ENCODE results near the gene HMCN2. TPM values are rescaled to one million over a fixed set of nuclear protein-coding genes. Genes with fewer than 3 reads are reported as not detected.

HMCN2 gene
- total and polyA plus RNA-seq, 2 donors (not counting 1 experiment from before 2014, with no cell fraction given): 0.01 TPM; not detected in 1

GRCh38 chr9:130441031-130441430 is 175.5 kb downstream of the HMCN2 start:
- no peaks in the 10 kb centered on the region for H3K36me3 ChIP-seq (replicated peaks in 1 of 2; ENCODE audit: control extremely low read depth in 1 of 2, control insufficient read depth in 1 of 2, extremely low read depth in 1 of 2, insufficient read depth in 2 of 2, low read length in 1 of 2)
- POLR2A ChIA-PET: no interaction called here
- H3K4me1 Mint-ChIP-seq: peaks cover 2% of the 10 kb centered on the region
- DNase-seq (no peak), ATAC-seq (ENCODE audit: low read depth) (no peak)
- WGBS (ENCODE audit: insufficient coverage): no CpG with 5 or more reads among the region's 1 CpG
- H3K27me3 Mint-ChIP-seq: peaks cover 32% of the 10 kb centered on the region
- H3K79me2 ChIP-seq (ENCODE audit: control insufficient read depth, insufficient read depth, low read length): no peaks in the 10 kb centered on the region
- H3K9ac ChIP-seq (ENCODE audit: low read length): no peak overlapping the region
- TF ChIP-seq CTCF (IDR thresholded peaks at IDR 0.05) (no peak), EZH2 (IDR thresholded peaks at IDR 0.05; ENCODE audit: borderline replicate concordance, insufficient read depth, low read depth, low read length, poor library complexity, severe bottlenecking) (no peak)
- H3K4me2 ChIP-seq (replicated peaks; ENCODE audit: low read depth, low read length, poor library complexity, severe bottlenecking): no peak overlapping the region
- H2AFZ ChIP-seq (ENCODE audit: insufficient read depth, low read depth, low read length, poor library complexity, severe bottlenecking): no peak overlapping the region
- H3K4me3 ChIP-seq (ENCODE audit: control extremely low read depth in 1 of 5, extremely low read depth in 1 of 5, insufficient read depth in 1 of 5, low read depth in 2 of 5, low read length in 4 of 5): no peak overlapping the region
- peaks cover 0 to 37% (median 6%) of the 10 kb centered on the region in 4 experiments for H3K27me3 ChIP-seq (replicated peaks in 1 of 4; ENCODE audit: control extremely low read depth in 1 of 4, control insufficient read depth in 3 of 4, insufficient read depth in 4 of 4, low read length in 3 of 4)
- H3K9me3 ChIP-seq (ENCODE audit: control extremely low read depth in 1 of 3, control insufficient read depth in 2 of 3, insufficient read depth in 1 of 3, low read length in 2 of 3): peaks cover 0 to 28% (median 9%) of the 10 kb centered on the region in 3 donors
- H3K4me3 Mint-ChIP-seq: no peak overlapping the region
- H3K27ac ChIP-seq (ENCODE audit: low read length in 2 of 2): no peak overlapping the region
- CTCF ChIA-PET: interaction anchor here (1.1 kb wide), 1 partner anchor 205 kb away, joined by 3 read pairs; no protein-coding TSS in a partner anchor
- H3K9me3 Mint-ChIP-seq (ENCODE audit: insufficient read depth): peaks cover 2% of the 10 kb centered on the region
- intact Hi-C loops (cut with micrococcal nuclease): no loop called here
- no peaks in the 10 kb centered on the region for H4K20me1 ChIP-seq (ENCODE audit: control insufficient read depth, insufficient read depth, low read length, poor library complexity, severe bottlenecking)
- H3K27ac Mint-ChIP-seq: no peak overlapping the region
- H3K4me1 ChIP-seq (ENCODE audit: control insufficient read depth in 2 of 2, insufficient read depth in 2 of 2, low read length in 2 of 2): peaks cover 0 to 9% of the 10 kb centered on the region in 2 donors

- Mint-ChIP-seq H3K4me1 (peaks cover 2% of the 10 kb centered on the region), H3K27me3 (peaks cover 28% of the 10 kb centered on the region), H3K4me3 (peak overlapping the region; percentile 34), H3K9me3 (ENCODE audit: insufficient read depth) (peaks cover 2% of the 10 kb centered on the region), H3K27ac (no peak overlapping the region)
- ChIA-PET CTCF (no interaction called here), POLR2A (no interaction called here)
- Histone ChIP-seq H3K79me2 (ENCODE audit: control insufficient read depth, insufficient read depth, low read length) (no peaks in the 10 kb centered on the region), H3K9ac (ENCODE audit: low read length) (no peak overlapping the region), H3K9me3 (ENCODE audit: control extremely low read depth in 1 of 3, control insufficient read depth in 2 of 3, insufficient read depth in 1 of 3, low read length in 2 of 3) (peaks cover 0 to 28% (median 9%) of the 10 kb centered on the region in 3 donors), H3K36me3 (replicated peaks in 1 of 2; ENCODE audit: control extremely low read depth in 1 of 2, control insufficient read depth in 1 of 2, extremely low read depth in 1 of 2, insufficient read depth in 2 of 2, low read length in 1 of 2) (no peaks in the 10 kb centered on the region), H3K4me1 (ENCODE audit: control insufficient read depth in 2 of 2, insufficient read depth in 2 of 2, low read length in 2 of 2) (peaks cover 0 to 9% of the 10 kb centered on the region in 2 donors), H3K4me3 (ENCODE audit: control extremely low read depth in 1 of 5, extremely low read depth in 1 of 5, insufficient read depth in 1 of 5, low read depth in 2 of 5, low read length in 4 of 5) (no peak overlapping the region), H3K4me2 (replicated peaks; ENCODE audit: low read depth, low read length, poor library complexity, severe bottlenecking) (no peak overlapping the region), H3K27me3 (replicated peaks in 1 of 4; ENCODE audit: control extremely low read depth in 1 of 4, control insufficient read depth in 3 of 4, insufficient read depth in 4 of 4, low read length in 3 of 4) (peaks cover 0 to 30% (median 7%) of the 10 kb centered on the region in 4 experiments), H4K20me1 (ENCODE audit: control insufficient read depth, insufficient read depth, low read length, poor library complexity, severe bottlenecking) (no peaks in the 10 kb centered on the region), H3K27ac (ENCODE audit: low read length in 2 of 2) (no peak overlapping the region), H2AFZ (ENCODE audit: insufficient read depth, low read depth, low read length, poor library complexity, severe bottlenecking) (no peak overlapping the region)
- intact Hi-C loops (cut with micrococcal nuclease): no loop called here
- DNase-seq (no peak), ATAC-seq (ENCODE audit: low read depth) (no peak)
- TF ChIP-seq EZH2 (IDR thresholded peaks at IDR 0.05; ENCODE audit: borderline replicate concordance, insufficient read depth, low read depth, low read length, poor library complexity, severe bottlenecking) (no peak), CTCF (IDR thresholded peaks at IDR 0.05) (no peak)
- WGBS (ENCODE audit: insufficient coverage): 92% methylated on average over 7 of the region's 9 CpGs
Measured at GRCh38 chr9:130442746-130443455, 177.3 kb downstream of the HMCN2 start.
